NB4 (cell line): ENCODE results near the gene TMX4.
"Not testable (repeated sequence)": the region's sequence is repeated elsewhere in the genome, so short reads cannot be mapped to it uniquely, and the experiment has no call there.

Source experiments
- DNase-seq: peaks from one replicate; pipeline ENCODE4 v3.0.0; 2010; ENCODE audit warnings: low read depth
- H3K4me3 ChIP-seq: one replicate; pipeline ENCODE4 v1.5.1; 2011; ENCODE audit warnings: mild to moderate bottlenecking, low read depth, low read length, moderate library complexity
- MYC ChIP-seq: IDR thresholded peaks from 2 replicates; pipeline ENCODE4 v1.6.1; 2011; ENCODE audit warnings: low read depth, low read length
- POLR2A ChIP-seq: IDR thresholded peaks from 2 replicates; pipeline ENCODE4 v1.6.1; 2011; ENCODE audit warnings: mild to moderate bottlenecking; ENCODE audit not compliant: insufficient read length; ENCODE audit errors: extremely low read depth
- TF ChIP-seq, protein P1 (sequence below): IDR thresholded peaks from one replicate; pipeline ENCODE4 v1.5.1; 2012; ENCODE audit warnings: low read depth, low read length
- TF ChIP-seq, protein P2 (sequence below): IDR thresholded peaks from 2 replicates; pipeline ENCODE4 v1.6.1; 2011; ENCODE audit warnings: low read depth, low read length

Gene TMX4

DNA sequence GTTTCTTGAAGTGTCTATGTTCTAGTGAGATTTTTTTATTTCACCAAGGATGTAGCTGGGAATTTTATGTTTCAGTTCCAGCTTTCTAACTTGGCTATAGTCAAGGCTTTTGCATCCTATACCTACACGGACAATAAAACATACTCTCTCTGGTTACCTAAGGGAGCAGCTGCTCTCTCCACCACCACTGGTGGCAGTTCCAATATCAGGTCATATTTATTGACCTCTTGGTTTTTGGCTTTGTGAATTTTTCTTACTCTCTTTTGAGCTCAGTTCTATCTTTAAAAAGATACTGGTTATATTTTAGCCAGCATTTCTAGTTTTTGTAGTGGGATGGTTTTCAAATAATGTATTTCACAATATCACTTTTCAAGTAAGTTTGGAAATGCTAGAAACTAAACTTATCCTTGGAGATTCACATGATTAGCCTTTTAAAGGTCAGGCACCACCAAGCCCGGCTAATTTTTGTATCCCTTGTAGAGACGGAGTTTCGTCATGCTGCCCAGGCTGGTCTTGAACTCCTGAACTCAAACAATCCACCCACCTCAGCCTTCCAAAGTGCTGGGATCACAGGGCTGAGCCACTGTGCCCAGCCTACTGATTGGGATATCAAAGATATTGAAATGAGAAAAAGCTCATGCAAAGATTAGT is 44.7 kb downstream of the TMX4 start:
- DNase-seq, result no peak
- no peak overlapping the region for H3K4me3 ChIP-seq
- TF ChIP-seq POLR2A (no peak), MYC (no peak)
- TF ChIP-seq, protein P1, sequence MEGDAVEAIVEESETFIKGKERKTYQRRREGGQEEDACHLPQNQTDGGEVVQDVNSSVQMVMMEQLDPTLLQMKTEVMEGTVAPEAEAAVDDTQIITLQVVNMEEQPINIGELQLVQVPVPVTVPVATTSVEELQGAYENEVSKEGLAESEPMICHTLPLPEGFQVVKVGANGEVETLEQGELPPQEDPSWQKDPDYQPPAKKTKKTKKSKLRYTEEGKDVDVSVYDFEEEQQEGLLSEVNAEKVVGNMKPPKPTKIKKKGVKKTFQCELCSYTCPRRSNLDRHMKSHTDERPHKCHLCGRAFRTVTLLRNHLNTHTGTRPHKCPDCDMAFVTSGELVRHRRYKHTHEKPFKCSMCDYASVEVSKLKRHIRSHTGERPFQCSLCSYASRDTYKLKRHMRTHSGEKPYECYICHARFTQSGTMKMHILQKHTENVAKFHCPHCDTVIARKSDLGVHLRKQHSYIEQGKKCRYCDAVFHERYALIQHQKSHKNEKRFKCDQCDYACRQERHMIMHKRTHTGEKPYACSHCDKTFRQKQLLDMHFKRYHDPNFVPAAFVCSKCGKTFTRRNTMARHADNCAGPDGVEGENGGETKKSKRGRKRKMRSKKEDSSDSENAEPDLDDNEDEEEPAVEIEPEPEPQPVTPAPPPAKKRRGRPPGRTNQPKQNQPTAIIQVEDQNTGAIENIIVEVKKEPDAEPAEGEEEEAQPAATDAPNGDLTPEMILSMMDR, result no peak
- TF ChIP-seq, protein P2, sequence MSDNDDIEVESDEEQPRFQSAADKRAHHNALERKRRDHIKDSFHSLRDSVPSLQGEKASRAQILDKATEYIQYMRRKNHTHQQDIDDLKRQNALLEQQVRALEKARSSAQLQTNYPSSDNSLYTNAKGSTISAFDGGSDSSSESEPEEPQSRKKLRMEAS, result no peak

DNA sequence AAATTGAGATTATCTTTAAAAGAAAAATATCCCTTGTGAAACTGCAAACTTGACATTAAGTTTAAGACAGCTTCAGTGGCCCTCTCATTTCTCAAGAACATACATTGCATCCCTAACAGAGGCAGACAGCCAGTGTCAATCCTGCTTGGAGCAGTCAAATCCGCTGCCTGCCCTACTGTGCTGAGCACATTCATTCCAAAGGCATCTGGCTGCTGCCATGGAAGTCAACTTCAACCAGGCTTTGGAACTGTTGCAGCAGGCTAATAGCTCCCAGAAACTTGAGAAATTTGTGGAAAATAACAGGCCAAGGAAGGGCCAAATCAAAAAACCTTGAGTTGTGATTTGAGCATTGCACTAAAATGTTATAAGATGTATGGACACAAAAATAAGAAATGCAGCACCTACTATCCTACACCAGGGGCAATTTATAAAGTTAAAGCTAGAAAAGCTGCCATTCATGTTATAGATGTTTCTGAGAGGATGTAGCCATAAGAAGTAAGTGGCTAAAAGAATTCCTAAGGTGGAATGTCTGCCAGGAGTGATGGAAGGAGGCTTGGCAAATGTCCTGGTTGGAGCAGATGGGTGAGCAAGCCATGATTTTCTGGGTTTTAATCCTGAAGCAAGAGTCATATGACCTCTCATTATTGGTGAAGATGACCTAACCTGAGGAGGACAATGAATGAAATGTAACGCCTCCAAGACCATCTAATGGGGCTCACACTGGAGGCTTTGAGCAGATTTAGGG is 47.9 kb downstream of the TMX4 start:
- H3K4me3 ChIP-seq, result no peak overlapping the region
- TF ChIP-seq, protein P2, result no peak
- no peak for TF ChIP-seq POLR2A
- TF ChIP-seq MYC, result no peak
- TF ChIP-seq, protein P1, result no peak
- DNase-seq, result no peak

DNA sequence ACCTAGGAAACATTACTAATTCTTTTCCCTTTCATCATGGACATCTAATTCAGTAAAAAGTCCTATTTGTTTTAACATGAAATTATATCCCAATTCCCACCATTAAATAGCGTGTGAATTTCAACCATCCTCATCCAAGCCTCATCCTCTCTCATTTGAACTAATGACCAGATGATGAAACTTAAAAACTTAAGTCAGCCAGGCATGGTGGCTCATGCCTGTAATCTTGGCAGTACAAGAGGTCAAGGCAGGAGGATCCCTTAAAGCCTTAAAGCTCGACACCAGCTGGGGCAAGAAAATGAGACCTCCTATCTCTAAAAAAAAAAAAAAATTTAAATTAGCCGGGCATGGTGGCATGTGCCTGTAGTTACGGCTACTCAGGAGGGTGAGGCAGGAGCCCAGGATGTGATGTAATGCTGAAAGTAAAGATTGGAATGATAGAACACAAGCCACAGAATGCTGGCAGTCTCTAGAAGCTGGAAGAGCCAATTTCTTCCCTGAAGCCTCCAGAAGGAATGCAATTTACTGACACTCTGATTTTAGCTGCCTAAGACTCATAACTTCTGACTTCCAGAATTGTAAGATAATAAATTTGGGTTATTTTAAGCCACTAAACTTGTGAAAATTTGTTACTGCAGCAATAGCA is 52.2 kb downstream of the TMX4 start:
- TF ChIP-seq, protein P2, result no peak
- TF ChIP-seq, protein P1, result no peak
- TF ChIP-seq MYC, result no peak
- no peak for TF ChIP-seq POLR2A
- H3K4me3 ChIP-seq, result no peak overlapping the region
- no peak for DNase-seq

DNA sequence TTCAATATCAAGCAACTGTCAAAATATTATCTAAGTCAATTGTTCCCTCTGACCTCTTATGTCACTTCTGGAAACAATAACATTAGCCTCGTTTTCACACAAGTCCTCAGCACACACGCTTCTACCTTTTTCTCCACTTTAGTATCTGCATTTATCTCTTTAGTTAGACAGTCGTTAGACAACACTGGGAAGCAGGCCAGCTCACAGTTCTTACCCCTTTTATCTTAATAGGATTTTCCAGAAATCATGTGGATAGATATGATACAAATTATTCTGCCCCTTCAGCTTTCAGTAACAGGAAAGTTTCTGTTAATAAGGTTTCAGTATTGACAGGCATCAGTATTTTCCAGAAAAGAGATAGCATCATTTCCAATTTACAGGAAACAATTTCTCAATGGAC is 53.4 kb downstream of the TMX4 start:
- H3K4me3 ChIP-seq, result no peak overlapping the region
- DNase-seq, result no peak
- TF ChIP-seq, protein P1, result no peak
- TF ChIP-seq MYC, result no peak
- TF ChIP-seq, protein P2, result no peak
- TF ChIP-seq POLR2A, result no peak

DNA sequence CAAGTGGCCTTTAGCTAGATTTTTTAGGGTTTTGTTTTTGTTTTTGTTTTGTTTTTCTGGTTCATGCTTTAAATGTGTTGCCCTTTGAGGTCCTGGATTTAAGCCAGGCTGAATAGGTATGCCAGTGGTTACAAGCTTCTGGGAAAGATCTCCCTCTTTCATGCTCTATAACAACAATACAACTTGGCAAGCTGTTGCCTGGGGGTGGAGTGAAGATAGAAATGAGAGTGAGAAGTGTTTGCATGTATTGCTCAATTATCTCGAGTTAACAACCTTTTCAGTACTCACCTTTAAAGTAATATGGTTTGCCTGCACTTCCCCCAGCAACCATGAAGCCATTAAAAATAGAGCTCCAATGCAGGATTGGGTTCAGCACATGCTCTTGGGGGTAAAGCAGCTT is 60.1 kb downstream of the TMX4 start:
- no peak for TF ChIP-seq POLR2A
- TF ChIP-seq, protein P2, result no peak
- TF ChIP-seq, protein P1, result no peak
- TF ChIP-seq MYC, result no peak
- no peak for DNase-seq
- H3K4me3 ChIP-seq, result no peak overlapping the region

DNA sequence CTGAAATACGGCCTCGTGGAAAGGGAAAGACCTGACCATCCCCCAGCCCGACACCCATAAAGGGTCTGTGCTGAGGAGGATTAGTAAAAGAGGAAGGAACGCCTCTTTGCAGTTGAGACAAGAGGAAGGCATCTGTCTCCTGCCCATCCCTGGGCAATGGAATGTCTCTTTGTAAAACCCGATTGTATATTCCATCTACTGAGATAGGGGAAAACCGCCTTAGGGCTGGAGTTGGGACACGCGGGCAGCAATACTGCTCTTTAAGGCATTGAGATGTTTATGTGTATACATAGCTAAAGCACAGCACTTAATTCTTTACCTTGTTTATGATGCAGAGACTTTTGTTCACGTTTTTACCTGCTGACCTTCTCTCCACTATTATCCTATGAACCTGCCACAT is 63.0 kb downstream of the TMX4 start:
- H3K4me3 ChIP-seq, DNase-seq: not testable (repeated sequence)
